ENCODE data around the gene TSPAN10. TPM values are rescaled to one million over a fixed set of nuclear protein-coding genes. Genes with fewer than 3 reads are reported as not detected.
"Not testable (repeated sequence)": the region's sequence is repeated elsewhere in the genome, so short reads cannot be mapped to it uniquely, and the experiment has no call there.

The TSPAN10 gene
- 1 to 10 TPM; 1.9 to 7.7 (median 2.8) TPM for polyA plus RNA-seq (ENCODE audit: insufficient read length in 4 of 4)

DNA sequence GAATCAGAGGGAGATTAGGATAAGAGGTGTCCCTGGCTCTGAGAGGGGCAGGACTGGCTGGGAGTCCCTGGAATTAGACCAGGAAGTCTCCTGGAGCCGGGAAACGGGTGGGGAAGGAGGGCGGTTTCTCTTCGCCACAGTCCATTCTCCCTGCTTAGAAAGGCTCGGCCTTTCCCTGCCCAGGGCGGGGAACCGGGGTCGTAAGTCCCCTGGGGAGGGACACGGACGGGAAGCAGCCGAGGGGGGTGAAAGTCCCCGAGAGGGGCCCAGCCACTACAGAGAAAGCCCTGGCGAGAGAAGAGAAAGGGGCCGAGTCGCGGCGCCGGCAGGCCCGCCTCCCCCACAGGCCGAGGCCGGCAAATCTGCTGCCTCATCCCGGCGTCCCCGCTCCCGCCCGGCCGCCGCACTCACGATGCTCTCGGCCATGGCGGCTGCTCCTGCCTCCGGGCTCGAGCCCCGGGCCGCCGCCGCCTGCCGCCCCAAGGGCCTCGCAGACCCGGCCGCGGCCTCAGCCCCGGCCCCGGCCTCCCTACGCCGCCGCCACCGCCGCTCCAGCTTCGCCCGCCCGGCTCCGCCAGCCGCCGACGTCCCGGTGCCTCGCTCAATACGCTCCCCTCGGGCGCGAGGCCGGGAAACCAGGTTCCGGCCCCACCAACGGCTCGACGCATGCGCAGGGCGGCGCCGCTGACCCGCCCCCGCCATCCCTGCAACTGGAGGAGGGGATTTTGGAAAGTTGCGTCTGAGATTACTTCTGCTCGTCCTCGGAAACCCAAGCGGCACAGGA is at the start of gene TSPAN10, which contains the start of gene NPLOC4:
TSPAN10 (plus strand) TSS at position 692 of the 784 bp plus-strand sequence. CDS start 5,217 bp downstream, outside the sequence.
NPLOC4 (minus strand) TSS at position 608 of the 784 bp plus-strand sequence; CDS start at position 426, 182 bp downstream.
- DNase-seq (ENCODE audit: low read depth in 4 of 4, low spot score in 2 of 4): peak; percentile 62 to 76 (median 72)

DNA sequence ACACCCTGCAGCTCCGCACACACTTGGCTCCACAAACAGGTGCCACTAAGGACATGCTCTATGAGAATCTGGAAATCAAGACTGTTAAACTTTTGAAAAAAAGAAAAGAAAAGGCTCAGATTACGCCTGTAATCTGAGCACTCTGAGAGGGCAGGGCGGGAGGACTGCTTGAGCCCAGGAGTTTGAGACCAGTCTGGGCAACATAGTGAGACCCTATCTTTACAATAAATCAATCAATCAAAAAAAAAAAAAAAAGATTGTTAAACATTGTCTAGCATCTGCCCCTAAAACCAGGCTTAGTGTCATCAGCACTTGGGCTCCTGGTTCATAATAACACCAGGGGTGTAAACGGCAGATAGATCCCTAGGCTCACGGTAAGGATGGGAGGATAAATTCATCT is 47.4 kb upstream of the TSPAN10 start:
- no peak for DNase-seq (ENCODE audit: low read depth in 4 of 4, low spot score in 2 of 4)

DNA sequence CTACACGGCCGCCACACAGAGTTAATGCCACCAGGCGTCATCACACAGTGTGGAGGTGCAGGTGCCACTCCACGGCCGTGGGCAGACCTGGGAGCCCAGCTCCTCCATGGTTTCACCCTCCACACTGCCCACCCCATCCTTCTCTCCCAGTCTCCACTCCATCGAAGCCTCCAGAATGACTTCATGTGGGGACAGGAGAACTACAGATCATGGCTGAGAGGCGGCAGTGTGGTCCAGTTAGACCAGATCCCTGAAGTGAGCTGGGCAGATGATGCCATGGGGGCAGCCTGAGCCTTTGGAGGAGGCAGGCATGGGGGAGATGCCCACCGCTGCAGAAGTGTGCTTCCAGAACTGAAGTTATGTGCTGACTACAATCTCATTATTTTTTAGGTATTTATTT is 46.9 kb upstream of the TSPAN10 start:
- DNase-seq (ENCODE audit: low read depth in 4 of 4, low spot score in 2 of 4): no peak

DNA sequence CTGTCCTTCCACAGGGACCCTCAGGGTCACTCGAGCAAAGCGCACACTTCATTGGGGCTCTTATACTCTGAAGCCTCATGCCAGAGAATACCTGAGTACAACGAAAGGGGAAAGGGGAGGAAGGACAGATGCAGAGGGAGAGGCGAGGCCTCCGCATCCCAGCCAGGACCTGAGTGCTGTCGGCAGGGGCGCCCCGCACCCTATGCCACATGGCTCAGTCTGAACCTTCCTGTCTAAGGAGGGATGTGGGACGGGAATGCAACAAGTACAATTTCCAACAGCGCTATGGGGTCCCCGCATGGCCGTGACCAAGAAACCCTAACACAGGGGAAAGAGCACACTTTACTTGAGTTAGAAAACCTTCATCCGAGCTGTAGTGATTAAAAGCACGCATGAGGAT is 45.0 kb upstream of the TSPAN10 start:
- no peak for DNase-seq (ENCODE audit: low read depth in 4 of 4, low spot score in 2 of 4)

DNA sequence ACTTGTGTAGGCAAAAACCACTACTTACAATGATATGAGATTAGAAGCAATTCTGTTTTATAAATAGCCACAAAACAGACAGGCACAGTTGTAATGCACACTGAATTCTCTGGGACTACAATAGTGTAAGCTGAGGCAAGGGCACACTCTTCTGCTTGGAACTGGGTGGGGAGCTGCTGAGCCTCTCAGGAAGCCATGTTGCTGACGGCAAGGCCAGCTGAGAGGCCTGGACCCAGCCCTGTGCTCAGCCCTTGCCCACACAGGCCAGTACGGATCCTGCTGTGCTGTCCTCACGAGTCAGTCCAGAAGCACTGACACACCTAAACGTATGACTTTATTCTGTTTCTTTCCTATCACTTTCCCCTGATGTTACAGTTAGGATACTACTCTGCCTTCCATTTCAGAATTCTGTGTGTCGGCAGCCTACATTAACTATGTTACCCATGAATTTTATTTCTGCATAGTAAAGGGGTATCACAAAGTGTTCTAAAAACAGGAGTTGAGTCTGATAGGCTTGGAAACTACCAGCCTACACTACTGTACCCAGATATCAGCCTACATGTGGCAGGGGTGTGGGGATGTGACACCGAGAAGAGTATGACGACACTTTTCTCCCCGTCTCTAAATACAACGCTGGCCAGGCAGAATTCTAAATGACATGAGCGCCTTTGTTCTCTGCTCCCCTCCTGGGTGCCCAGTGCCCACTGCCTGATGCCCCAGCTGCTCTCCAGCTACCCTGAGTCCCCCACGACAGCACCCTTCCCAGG is 43.7 kb upstream of the TSPAN10 start:
- no peak for DNase-seq (ENCODE audit: low read depth in 4 of 4, low spot score in 2 of 4)

DNA sequence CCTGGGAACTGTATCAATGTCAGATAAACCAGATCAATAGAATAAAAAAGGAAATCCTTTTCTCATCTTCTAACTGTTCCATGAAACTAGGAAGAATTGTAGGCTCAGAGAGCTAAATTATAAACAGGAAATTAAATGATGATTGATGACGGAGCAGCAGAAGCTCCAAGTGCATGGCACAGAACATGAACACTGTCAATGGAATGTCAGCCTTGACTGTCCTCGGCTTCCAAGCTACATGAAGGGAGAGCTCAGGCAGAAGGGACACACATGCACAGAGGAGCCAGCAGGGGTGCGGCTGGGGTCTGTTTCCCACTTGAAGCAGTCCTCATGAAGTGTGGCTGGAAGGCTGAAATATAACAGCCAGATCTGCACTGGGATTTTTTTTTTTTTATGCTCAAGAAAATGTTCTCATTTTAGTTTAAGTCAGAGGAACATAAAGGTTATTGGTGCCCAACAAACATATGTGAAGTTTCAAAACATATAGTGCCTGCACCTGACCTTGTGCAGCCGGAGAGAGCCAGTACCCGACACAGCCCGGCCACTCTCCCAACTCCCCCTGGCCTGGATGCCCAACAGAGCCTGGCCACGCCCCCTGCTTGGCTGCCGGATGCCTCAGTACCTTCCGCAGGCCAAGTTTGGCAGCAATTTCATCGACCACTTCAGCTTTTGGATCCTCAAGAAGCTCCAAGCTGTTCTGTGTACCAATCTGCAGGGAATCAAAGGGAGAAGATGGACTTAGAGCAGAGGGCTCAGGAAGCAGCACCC is 37.1 kb upstream of the TSPAN10 start:
- no peak for DNase-seq (ENCODE audit: low read depth in 4 of 4, low spot score in 2 of 4)

DNA sequence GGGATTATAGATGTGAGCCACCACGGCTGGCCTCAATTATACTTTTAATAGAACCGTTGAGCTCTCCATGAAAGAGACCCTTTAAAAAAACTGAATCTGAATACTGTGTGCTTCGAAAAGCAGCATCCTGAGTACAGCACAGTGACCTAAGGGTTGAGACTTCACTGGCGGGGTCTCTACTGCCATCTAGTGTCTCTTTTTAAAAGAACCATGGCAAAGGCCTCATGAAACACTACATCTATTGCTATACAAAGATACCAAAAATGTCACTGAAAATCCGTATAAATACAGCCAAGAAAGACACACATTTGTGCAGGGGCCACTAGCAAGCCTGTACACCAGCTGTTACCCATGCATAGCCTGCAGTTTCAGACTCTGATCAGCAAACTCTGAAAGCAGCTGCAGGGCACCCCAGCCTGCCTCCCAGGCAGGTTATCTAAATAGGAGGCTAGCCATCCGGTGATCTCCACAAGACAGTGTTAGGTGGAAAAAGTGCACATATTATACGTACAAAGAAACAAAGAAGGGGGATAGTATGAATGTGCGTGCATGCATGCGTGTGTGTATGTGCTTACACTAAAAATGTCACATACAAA is 35.4 kb upstream of the TSPAN10 start:
- peak in 3 of 4 donors; percentile 41 to 65 (median 54) for DNase-seq (ENCODE audit: low read depth in 4 of 4, low spot score in 2 of 4)

DNA sequence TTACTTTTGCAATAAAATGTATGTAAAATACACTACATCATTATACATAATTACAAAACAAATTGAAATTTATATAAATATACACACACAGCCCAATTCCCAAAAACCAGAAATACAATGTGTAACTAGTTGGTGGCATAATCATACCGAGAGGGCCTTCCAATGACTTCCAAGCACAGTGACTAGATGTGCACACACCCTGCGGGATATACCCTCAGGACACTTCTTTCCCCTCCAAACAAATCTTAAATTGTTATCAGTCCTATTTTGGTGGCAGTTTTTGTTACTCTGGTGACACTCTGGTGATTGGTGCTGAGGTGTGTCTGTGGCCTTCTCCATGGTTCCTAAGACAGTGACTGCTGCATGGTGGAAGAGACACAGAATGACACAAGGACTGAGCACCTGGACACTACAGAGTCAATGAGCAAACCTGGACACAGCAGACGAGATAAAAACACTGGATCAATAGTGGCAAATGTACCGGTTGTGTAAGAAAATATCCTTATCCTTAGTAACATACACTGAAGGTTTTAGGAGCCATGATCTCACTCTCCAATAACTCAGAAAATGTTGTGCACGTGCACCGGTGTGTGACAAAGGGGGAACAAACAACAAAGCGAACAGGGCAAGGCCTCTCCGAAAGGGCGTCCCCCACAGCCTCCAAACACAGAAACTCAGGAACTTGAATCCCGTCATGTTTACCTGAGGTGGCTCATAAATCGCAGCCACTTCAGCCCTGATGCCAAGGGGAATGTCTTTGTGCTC is 33.0 kb upstream of the TSPAN10 start:
- no peak for DNase-seq (ENCODE audit: low read depth in 4 of 4, low spot score in 2 of 4)

DNA sequence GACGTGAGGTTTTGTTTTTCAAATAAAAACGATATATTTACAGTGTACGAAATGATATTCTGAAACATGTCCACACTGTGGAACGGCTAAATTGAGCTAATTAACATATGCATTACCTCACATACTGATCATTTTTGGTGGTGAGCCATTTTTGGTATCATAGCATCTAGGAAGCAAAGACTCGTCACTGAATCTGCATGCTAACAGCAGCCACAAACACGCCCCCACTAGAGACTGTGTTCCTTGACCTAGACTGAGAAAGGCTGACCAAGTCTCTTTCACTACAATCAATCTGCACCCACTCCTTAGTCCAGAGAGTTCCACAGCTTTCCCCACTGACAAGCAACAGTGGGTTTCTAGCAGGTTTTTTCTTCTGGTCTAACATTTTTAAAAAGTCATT is 29.6 kb upstream of the TSPAN10 start:
- DNase-seq (ENCODE audit: low read depth in 4 of 4, low spot score in 2 of 4): no peak

DNA sequence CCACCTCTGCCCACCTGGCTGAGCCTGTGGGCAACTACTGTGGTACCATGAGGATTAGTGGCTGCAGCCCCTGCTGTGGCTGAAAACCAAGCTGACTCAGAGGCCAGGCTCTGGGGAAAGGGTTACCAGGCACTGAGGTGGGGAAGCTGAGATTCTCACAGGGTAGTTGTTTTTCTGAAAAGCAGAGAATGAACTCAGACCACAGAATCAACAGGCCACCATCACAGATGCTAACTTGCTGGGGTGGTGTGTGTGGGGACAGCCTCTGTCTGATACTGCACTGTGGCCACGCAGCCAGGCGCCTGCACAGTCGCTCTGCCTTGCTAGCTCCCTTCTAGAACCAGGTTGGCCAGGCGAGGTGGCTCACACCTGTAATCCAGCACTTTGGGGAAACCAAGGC is 28.9 kb upstream of the TSPAN10 start:
- no peak for DNase-seq (ENCODE audit: low read depth in 4 of 4, low spot score in 2 of 4)

DNA sequence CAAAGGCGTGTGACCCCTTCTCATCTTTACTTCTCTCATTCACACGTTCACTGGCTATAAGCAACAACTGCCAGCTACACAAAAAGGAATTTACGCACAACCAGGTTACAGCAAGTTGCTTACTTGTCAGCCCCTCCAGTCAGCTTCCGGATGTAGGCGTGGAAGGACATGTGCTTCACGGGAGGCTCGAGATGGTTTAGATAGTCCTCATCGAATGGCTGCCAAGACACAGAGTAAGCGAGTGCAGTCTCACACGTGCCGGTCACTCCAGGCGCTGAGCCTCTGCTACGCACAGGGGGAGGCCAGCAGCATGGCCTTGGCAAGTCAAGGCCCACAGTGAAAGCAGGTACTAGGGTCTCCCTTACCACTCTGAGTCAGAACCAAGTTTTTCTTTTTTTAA is 28.4 kb upstream of the TSPAN10 start:
- DNase-seq (ENCODE audit: low read depth in 4 of 4, low spot score in 2 of 4): no peak

DNA sequence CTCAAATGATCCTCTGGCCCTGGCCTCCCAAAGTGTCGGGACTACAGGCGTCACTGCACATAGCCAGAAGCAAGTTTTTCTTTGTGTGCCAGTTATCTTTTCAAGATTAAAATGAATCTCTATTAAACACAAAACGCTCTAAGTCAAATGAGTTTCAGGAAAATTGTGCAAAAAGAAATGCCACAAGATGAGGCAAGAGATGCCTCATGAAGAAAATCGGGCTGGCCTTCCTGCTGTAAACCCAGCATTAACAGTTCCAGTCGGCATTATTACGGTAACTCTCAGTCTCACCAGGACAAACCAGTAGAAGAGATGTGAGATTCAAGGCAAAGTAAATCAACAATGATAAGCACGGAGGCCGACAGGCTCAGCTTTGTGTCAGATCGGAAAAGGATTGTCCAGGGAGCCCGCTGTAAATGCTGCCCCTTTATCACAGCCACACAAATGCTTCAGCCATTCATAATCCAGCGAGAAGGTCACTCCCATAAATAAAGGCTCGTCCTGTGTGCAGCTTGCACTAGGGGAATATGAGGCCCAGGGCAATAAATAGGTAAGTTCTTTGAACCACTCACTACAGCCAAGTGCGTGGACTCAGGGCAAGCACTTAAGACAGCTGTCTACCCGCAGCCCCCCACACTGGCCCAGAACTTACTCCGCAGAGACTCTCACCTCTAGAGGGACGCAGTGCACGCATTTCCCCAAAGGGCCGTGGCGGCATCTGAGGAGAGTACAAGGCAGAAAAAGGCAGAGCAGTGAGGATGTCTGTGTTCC is 27.3 kb upstream of the TSPAN10 start:
- no peak for DNase-seq (ENCODE audit: low read depth in 4 of 4, low spot score in 2 of 4)

DNA sequence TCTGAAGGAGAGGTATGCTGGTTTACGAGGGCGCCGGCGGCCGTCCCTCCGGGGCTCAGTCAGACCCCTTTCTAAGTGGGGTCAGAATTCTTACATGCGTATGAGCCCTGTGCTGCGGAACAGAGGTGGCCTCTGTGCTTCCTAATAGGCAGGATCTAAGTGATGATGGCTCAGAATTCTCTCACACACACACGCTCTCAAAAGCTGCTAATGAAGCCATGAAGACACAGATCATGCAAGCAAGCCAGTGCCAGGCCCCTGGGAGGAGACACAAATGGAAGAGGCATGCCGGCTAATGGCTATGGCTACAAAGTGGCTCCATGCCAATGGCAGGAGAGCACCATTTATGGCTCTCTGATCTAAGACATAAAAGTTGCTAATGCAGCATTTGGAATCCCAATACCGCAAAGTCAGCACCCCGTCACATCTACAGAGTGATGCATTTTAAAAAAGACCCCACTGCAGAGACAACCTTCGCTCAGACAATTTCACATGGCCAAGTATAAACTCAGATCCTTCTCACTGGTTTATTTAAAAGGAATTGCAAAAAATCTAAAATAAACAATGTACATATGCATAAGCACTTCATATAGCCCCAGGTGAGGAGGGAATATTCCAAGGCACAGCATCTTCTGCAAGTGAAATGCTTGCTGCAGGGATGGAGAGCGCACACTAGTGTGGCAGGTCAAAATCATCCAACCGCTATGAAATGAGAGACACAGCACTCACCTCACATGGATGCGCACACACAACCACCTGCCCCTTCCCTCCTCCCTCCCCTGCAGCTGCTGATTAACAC is 24.6 kb upstream of the TSPAN10 start:
- DNase-seq (ENCODE audit: low read depth in 4 of 4, low spot score in 2 of 4): no peak

DNA sequence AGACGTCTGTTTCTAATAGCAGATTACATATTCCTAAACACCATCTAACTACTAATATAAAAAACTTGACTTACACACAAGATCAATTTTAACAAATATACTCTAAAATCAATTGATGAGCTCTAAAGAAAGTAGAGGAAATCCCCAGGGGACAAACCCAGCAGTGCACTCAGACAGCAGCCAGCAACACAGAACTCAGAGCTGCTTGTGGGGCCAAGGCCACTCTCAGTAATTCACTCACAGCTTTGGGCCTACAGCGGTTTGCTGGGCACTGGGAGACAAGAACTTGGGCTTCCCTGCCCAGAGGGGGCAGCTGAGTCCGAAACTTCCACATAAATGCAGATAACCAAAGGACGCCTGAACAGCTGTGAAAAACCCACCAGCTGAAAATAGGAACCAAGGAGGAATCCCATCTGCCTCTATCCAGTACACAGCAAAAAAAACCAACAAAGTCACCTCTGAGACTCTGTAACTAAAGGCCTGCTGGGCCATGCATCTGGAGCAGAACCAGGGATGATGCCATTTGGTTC is 21.5 kb upstream of the TSPAN10 start:
- DNase-seq (ENCODE audit: low read depth in 4 of 4, low spot score in 2 of 4): no peak

DNA sequence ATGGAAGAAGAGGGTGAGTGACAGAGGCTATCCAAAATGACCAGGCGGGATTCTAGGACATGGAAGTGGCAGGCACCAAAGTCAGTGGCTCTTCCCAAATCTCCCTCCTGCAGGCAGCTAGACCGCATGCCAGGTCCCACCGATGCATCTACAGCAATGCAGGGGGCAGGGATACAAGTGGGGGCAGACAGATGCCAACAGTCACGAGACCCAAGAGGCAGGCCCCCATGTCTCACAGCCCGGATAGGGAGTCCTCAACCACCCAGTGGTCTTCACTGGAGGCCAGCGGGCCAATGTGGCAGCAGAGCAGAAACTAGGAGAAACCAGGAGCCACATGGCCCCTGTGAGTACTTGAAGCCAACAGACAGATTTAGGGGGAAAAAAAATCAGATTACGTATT is 20.1 kb upstream of the TSPAN10 start:
- no peak for DNase-seq (ENCODE audit: low read depth in 4 of 4, low spot score in 2 of 4)

DNA sequence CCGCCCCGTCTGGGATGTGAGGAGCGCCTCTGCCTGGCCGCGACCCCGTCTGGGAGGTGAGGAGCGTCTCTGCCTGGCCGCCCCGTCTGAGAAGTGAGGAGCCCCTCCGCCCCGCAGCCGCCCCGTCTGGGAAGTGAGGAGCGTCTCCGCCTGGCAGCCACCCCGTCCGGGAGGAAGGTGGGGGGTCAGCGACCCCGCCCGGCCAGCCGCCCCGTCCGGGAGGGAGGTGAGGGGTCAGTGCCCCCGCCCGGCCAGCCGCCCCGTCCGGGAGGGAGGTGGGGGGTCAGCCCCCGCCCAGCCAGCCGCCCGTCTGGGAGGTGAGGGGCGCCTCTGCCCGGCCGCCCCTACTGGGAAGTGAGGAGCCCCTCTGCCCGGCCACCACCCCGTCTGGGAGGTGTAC is 18.7 kb upstream of the TSPAN10 start:
- DNase-seq (ENCODE audit: low read depth in 4 of 4, low spot score in 2 of 4): not testable (repeated sequence)

DNA sequence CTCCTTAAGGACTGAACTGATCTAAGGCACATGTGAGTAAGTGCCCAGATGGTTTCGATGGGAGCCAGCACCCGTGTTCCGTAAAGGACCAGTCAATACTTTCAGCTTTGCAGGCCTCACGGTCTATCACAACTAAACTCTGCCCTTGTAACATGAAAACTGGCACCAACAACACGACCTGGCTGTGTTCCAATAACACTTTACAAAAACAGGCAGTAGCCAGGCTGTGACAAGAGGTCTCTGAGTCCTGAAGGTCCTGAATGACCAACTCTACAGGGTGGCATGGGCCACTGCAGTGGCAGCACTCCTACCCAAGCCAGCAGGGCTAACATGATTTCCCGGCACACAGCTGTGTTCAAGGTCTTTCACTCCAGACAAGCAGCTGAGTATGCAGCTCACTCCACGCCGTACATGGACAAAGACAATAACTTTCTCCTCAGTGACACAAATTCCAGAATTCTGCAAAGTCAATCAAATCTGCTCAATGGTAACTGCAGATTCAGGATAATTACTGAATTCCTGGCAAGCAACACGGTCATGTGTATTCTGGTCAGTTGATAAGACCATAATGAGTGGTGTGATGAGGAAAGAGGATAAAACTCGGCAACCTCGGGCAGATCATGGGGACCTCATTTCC is 15.4 kb upstream of the TSPAN10 start:
- DNase-seq (ENCODE audit: low read depth in 4 of 4, low spot score in 2 of 4): no peak

DNA sequence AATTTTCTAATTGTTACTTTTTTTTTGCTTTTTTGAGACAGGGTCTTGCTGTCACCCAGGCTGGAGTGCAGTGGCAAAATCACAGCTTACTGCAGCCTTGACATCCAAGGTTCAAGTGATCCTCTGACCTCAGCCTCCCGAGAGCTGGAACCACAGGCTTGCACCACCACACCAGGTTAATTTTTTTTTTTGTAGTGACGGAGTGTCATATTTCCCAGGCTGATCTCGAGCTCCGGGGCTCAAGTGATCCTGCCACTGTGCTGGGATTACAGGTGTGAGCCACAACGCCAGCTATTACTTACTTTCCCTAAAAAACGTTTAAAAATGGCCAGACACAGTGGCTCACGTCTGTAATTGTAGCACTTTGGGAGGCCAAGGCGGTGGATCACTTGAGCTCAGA is 6.7 kb upstream of the TSPAN10 start:
- DNase-seq (ENCODE audit: low read depth in 4 of 4, low spot score in 2 of 4): no peak
